Measurements from ENCODE around the gene CD2AP.

GRCh38 chr6:47483516-47483852, 5.9 kb downstream of the CD2AP start:
- TF ChIP-seq CTCF (IDR thresholded peaks at IDR 0.05; ENCODE audit: insufficient read depth, low read depth, low read length) (no peak), EZH2 (IDR thresholded peaks at IDR 0.05; ENCODE audit: insufficient read depth, low read length) (no peak)
